Suppressor macrophage (primary cell): ENCODE data around the gene MT1A.
"Not testable (repeated sequence)": the region's sequence is repeated elsewhere in the genome, so short reads cannot be mapped to it uniquely, and the experiment has no call there.

Experiments used
- DNase-seq, 4 experiments: peaks; one replicate each; pipeline ENCODE4 v3.0.0-alpha.2; 2020 to 2022

The MT1A gene

DNA sequence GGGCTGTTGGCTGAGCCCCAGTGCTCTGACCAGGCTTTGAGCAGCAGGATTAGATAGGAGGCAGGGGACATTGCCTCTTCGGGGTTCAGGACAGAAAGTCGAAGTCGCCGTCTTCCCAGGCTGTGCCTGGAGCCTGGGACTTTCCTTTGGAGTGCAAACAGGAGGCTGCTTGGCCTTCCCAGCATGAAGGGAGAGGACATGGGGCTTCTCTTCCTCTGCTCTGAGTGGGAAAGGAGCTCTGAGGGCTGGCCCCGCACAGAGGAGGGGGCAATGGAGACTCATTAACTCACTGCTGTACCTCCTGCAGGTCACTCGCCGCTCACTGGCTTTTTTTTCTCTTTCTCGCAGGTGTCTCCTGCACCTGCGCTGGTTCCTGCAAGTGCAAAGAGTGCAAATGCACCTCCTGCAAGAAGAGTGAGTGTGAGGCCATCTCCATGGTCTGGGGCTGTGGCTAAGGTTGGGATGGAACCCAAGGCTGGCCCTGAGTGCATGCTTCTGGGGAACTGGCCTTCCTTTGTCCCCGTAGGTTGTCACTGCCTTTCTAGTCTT, 19.9 kb downstream of the MT1A start:
- no peak for DNase-seq

DNA sequence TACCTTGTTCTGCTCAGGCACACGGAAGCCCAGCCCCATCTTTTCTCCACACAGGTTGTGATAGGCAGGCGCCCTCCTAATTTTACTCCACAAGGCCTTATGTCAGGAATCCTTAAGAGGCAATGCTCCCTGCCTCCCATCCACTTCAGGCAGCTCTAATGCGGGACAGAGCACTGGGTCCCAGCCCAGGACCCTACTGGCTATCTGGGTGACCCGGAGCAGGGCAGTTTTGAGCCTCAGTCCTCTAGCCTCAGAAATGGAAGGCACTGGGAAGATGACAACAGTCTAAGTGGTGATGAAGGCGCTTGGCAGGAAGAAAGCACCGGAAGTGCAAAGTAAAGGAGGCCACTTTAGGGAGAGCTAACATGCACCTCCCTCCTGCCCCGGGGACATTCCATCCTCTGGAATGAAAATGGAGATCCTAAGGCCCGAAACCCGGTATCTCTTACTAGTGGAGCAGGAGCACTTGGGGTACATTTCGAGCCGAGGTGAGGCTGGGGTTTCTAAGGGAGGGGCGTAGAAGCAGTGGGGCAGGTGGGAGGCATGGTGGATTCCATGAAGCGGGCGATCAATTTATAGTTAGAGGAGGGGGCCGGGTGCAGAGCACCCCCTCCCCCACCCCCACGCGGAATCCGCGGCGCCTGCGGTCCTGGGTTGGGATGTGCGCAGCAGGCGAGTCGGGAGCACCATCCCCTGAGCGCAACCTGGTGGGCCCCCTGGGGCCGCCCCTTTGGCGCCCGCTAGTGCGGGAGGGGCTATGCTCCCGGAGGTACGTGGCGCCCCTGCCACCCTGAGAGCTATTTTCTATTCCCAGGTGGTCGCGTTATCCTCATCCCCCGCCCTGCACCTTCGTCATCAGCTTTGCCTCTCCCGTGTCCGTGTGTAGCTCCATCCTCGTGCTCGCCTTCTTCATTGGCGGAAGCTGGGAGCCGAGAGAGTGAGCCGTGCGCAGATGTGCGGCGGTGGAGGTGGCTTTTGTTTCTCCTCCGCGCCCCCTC, 24.2 kb downstream of the MT1A start:
- no peak for DNase-seq

DNA sequence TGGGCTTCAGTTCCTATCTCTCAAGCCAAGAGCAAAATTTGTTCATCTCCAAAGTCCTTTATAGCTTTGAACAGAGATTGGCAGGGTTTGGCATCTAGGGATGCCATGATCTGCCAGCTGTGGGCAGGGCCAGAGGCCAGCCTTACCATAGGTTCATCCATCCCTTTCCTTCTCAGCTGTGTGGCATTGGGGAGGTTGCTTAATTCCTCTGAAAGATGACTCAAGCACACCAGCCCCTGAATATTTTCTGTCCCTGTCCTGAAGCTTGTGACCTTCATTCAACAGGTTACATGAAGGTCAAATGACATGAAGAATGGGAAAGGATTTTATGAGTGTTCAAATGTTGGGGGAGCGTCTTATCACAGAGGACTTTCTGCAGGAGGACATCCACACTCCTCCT, 26.0 kb downstream of the MT1A start:
- no peak for DNase-seq

DNA sequence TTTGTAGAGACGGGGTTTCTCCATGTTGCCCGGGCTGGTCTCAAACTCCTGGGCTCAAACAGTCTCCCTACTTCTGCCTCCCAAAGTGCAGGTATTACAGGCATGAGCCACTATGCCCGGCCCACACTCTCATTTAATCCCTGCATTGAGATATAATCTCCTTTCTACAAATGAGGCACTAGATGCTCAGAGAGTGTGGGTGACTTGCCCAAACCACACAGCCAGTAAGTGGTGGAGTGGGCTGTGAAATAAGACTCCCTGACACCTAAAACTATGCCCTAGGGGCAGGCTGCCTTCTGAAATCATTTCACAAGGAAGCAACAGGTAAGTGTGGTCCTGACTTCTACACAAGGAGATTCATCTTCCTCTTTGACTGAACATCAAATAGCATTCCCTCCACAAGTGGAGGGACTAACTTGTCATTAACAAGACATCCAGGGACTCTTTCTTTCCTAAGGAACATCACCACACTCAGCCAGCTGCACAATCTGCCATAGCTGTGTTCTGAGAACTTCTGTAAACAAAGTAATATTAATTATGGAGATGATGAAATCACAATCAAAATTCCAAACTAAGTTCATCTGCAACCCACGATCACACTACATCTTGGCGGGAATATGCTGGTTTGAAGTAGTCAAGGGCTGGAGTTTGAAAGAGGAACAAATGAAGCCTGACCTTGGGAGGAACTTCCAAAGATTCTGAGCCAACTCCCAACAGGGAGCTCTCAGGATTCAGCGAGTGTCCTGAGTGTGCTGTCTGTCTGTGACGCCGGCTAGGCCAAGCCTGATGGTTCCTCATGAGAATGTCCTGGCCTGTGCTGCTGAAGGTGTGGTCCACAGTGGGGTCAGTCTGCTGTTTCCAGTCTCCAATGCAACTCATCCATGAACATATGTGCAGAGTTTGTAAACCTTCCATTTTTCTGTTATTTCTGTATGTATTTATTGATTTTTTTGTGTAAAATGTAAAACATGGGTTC, 27.1 kb downstream of the MT1A start:
- not testable (repeated sequence) for DNase-seq

DNA sequence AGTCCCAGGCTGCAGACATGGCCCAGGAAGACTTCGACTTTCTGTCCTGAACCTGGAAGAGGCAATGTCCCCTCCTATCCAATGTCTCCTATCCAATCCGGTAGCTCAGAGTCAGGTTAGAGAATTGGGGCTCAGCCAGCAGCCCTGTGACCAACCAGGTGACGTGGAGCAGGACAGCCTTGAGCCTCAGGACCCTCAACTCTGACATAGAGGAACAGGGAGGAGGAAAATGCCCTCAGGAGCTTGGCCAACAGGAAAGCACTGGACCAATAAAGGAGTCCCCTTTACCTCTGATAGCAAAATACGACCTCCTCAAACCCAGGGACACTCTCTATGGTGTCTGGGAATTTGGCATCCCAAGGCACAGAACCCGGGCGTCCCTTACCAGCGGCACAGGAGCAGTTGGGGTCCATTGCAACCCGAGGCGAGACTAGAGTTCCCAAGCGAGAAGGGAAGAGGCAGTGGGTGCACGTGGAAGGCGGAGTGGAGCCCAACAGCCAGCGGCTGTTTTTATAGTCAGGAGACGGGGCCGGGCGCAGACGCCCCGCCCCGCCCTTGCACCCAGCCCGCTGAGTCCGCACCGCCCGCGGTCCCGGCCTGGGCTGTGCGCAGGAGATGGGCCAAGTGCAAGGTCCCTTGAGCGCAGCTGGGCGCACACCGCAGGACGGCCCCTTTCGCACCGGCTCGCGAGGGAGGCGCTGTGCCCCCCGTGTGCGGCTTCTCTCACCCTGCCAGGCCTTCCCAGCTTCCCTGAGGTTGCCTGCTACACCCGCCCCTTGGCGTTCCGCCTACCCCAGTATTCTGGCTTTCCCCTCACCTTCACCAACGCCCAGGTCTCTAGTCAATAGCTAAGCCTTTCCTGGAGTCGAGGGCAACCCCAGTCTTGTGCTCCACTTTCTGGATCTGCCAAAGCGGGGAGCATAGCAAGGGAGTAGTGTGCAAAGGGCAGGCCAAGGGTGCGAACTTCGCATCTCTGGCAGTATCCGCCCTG, 29.4 kb downstream of the MT1A start, which contains the start of gene MT1G:
MT1G (minus strand) TSS at position 485 of the 991 bp plus-strand sequence; CDS start at position 413, 72 bp downstream.
- DNase-seq, result peak; percentile 81 to 91 (median 86)

DNA sequence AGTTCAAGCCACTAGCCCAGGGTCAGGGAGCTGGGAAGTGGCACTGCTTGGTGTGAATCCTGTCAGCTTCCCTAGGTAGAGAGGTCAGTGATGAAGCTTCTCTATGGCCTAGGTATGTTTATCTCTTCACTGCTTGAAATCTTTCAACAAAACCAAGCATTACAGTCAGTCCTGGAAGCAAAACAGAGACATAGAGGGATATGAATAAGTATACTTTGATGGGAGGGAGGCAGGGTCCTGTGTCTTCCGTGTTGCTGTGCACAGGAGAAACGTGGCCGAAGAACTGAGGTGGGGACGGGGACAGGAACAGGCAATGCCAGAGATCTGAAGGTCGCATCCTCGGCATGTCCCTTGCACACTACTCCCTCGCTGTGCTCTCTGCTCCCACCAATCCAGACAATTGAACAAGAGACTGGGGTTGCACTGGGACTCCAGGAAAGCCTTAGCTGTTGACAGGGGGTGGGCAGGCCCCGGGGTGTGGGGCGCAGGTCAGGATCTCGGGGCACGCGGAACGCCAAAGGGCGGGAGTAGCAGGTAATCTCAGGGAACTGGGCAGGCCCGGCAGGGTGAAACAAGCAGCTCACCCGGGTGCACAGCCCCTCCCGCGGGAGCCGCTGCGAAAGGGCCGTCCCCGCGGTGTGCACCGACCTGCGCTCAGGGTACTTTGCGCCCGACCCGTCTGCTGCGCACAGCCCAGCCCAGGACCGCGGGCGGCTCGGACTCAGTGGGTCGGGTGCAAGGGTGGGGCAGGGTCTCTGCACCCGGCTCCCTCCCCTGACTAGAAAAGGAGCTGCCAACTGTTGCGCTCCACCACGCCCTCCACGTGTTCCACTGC, 30.8 kb downstream of the MT1A start, which contains the start of gene MT1H:
MT1H (plus strand) TSS at position 810 of the 835 bp plus-strand sequence. CDS start 71 bp downstream, outside the sequence.
- DNase-seq, result no peak

DNA sequence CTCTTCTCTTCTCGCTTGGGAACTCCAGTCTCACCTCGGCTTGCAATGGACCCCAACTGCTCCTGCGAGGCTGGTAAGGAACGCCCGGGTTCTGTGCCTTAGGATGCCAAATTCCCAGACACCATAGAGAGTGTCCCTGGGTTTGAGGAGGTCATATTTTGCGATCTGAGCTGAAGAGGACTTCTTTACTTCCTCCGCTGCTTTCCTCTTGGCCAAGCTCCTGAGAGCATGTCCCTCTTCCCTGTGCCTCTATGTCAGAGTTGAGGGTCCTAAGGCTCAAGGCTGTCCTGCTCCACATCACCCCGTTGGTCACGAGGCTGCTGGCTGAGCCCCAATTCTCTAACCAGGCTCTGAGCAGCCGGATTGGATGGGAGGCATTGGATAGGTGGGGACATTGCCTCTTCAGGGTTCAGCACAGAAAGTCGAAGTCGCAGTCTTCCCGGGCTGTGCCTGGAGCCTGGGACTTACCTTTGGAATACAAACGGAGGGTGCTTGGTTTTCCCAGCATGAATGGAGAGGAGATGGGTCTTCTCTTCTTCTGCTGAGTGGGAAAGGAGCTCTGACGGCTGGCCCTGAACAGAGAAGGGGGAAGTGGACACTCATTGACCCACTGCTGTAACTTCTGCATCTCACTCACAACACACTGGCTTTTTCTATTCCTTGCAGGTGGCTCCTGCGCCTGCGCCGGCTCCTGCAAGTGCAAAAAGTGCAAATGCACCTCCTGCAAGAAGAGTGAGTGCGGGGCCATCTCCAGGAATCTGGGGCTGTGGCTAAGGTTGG, 31.6 kb downstream of the MT1A start:
- peak; percentile 24 to 67 (median 62) for DNase-seq

DNA sequence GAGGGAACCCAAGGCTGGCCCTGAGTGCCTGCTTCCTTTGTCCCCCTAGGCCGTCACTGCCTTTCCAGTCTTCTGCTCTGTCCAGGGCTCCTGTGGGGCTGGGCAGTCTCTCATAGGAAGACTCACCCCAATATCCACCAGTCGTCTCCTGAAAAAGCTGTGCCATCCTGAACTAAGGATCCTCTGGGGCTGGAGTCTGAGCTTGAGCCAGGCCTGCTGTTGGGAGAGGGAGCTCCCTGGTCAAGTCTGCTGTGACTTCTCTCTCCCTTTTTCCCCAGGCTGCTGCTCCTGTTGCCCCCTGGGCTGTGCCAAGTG, 32.1 kb downstream of the MT1A start:
- DNase-seq, result no peak

DNA sequence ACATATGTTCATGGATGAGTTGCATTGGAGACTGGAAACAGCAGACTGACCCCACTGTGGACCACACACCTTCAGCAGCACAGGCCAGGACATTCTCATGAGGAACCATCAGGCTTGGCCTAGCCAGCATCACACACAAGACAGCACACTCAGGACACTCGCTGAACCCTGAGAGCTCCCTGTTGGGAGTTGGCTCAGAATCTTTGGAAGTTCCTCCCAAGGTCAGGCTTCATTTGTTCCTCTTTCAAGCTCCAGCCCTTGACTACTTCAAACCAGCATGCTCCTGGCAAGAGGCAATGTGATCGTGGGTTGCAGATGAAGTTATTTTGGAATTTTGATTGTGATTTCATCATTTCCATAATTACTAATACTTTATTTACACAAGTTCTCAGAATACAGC, 33.2 kb downstream of the MT1A start:
- peak; percentile 30 to 46 (median 40) for DNase-seq

DNA sequence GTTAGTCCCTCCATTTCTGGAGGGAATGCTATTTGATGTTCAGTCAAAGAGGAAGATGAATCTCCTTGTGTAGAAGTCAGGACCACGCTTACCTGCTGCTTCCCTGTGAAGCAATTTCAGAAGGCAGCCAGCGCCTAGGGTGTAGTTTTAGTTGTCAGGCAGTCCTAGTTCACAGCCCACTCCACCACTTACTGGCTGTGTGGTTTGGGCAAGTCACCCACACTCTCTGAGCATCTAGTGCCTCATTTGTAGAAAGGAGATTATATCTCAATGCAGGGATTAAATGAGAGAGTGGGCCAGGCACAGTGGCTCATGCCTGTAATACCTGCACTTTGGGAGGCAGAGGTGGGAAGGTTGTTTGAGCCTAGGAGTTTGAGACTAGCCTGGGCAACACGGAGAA, 33.7 kb downstream of the MT1A start:
- DNase-seq, result not testable (repeated sequence)

DNA sequence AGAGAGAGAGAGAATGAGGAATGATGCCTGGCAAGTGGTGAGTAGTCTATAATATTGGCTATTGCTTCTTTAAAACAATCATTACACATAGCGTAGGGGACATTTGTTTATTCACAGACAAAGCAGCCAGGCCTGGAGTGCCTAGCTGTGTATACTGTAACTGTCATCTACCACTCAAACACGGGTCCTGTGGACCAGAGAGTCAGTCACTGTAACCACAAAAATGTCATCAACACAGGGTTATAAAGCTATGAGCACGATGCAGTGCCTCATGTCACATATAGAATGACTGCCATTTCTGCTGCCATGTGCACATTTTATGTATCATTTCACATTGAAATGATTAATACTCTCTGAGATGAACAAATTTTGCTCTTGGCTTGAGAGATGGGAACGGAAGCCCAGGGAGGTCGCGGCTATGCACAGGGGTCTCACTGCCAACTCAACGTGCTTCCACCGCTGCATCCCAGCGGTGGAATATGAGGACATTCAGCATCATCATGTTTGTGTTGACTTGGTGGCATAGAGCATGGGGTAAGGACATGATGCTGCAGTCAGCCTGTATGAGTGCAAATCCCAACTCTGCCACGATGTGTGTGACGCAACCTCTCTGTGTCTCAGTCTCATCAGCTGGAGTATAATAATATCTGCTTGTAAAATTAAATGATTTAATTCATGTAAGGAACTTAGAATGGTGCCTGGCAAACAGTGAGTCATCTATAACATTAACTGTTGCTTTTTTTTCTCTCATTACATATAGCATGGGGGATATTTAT, 34.5 kb downstream of the MT1A start:
- DNase-seq, result no peak

DNA sequence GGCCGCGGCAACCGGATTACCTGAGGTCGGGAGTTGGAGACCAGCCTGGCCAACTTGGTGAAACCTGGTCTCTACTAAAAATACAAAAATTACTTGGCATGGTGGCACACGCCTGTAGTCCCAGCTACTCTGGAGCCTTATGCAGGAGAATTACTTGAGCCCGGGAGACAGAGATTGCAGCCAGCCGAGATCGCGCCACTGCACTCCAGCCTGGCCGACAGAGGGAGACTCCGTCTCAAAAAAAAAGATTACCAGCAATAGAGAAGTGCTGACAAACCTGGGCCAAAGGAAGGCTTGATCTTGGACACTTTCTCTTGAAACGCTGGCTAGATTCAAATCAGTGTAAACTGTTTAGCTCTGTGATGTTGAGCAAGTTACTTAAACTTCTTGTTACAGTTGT, 35.5 kb downstream of the MT1A start:
- peak; percentile 51 to 62 (median 60) for DNase-seq

DNA sequence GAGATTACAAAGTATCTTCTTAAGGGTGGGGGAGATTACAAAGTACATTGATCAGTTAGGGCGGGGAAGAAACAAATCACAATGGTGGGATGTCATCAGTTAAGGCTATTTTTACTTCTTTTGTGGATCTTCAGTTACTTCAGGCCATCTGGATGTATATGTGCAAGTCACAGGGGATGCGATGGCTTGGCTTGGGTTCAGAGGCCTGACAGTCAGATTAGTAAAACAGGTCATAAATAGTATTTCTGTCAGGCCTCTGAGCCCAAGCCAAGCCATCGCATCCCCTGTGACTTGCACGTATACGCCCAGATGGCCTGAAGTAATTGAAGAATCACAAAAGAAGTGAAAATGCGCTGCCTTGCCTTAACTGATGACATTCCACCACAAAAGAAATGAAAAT, 36.1 kb downstream of the MT1A start:
- not testable (repeated sequence) for DNase-seq

DNA sequence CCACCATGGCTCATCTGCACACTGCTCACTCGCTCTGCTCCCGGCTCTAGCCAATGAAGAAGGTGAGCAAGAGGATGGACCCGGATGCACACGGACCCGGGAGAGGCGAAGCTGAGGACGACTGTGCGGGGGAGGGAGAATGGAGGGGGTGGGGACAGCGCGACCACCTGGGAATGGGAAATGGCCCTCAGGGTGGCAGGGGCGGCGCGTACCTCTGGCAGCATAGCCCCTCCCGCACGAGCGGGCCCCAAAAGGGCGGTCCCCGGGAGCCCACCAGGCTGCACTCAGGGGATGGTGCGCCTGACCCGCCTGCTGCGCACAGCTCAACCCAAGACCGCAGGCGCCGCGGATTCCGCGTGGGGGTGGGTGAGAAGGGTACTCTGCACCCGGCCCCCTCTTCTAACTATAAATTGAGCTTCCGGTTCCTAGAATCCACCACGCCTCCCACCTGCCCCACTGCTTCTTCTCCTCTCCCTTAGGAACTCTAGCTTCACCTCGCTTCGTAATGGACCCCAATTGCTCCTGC, 37.3 kb downstream of the MT1A start:
- DNase-seq, result no peak

DNA sequence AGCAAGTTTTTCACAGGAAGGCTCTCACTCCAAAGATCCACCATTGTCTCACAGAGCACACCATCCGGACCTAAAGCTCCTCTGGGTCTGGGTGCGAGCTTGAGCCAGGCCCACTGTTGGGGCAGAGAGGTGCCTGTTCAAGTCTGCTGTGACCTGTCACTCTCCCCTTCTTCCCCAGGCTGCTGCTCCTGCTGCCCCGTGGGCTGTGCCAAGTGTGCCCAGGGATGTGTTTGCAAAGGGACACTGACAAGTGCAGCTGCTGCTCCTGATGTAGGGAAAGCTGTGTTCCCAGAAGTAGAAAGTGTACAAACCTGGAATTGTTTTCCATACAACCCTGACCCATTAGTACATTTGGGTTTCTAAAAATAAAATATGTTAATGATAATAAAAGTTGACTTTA, 39.0 kb downstream of the MT1A start:
- DNase-seq, result no peak

DNA sequence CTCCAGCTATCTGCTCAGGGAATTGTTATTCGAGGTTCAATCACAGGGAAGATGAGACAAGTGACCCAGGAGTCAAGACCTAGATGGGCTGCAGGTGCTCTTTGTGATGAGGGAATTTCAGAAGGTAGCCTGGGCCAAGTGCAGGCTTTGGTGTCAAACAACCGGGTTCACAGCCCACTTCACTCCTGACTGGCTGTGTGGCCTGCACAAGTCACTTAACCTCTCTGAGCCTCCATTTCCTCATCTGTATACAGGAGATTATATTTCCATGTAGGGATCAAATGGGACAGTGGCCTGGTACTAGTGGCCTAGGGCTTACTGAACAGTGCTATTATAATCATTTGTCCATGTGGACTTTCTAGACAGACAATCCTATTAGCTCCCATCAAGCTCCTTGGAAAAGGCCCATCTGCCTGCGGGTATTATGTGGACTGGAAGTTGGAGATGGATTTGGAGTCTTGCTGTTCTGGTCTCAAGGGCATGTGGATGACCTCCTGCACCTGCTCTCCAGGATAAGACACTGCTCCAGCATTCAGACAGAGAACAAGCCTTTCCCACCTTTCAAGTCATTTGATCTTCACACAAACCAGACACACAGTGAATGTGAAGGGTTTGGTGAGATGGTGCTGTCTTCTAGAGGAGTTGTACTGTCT, 40.7 kb downstream of the MT1A start:
- no peak for DNase-seq

DNA sequence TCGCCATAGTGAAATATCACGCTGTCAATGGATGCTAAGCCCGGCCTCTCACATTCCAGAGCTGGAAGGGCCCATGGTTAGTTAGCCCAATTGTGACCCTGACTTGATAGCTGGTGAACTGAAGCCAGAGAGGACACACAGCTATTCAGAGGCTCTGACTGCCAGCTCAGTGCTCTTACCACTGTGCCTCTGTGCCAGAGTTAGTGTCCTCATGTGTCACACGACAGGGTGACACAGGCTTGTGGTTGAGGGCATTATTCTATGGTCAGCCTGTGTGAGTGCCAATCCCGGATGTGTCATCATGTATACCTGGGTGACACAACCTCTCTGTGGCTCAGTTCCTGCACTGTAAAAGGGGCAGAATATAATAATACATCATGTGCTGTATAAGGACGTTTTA, 41.4 kb downstream of the MT1A start:
- peak in 3 of 4 experiments; percentile 32 to 48 (median 47) for DNase-seq
